A673 (cell line): Measurements from ENCODE around the gene ACE.

Experiments
- EZH2 ChIP-seq: fragments of 200-600 bp; sonication (generic); IDR thresholded peaks from 2 replicates; pipeline ENCODE4 v1.6.1; 2017; ENCODE audit warnings: borderline replicate concordance, low read depth, mild to moderate bottlenecking, mixed read lengths, antibody characterized with exemption, low read length; ENCODE audit not compliant: poor library complexity, severe bottlenecking
- TF ChIP-seq, protein P1 (sequence below): fragments of 300-800, 200-600 bp; sonication (generic); conservative IDR thresholded peaks from 2 replicates; pipeline ENCODE4 v1.5.1; 2017; ENCODE audit warnings: low read depth, mild to moderate bottlenecking, antibody characterized with exemption, low read length, moderate library complexity, mixed read lengths

DNA sequence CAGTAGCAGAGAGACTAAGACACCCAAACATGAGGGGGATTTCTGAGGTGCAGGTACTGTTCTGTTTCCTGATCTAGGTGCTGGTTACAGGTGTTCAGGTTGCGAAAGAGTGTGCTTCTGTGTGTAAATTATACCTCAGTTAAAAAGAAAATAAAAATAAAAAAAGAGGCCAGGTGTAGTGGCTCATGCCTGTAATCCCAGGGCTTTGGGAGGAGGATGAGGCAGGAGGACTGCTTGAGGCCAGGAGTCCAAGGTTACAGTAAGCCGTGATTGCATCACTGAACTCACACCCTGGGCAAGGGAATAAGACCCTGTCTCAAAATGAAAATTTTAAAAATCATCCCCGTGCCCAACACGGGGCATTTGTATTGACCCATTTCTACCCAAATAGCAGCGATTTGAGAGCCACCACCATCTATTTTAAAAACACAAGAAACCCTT is 70.2 kb downstream of the ACE start:
- TF ChIP-seq, protein P1, sequence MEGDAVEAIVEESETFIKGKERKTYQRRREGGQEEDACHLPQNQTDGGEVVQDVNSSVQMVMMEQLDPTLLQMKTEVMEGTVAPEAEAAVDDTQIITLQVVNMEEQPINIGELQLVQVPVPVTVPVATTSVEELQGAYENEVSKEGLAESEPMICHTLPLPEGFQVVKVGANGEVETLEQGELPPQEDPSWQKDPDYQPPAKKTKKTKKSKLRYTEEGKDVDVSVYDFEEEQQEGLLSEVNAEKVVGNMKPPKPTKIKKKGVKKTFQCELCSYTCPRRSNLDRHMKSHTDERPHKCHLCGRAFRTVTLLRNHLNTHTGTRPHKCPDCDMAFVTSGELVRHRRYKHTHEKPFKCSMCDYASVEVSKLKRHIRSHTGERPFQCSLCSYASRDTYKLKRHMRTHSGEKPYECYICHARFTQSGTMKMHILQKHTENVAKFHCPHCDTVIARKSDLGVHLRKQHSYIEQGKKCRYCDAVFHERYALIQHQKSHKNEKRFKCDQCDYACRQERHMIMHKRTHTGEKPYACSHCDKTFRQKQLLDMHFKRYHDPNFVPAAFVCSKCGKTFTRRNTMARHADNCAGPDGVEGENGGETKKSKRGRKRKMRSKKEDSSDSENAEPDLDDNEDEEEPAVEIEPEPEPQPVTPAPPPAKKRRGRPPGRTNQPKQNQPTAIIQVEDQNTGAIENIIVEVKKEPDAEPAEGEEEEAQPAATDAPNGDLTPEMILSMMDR, result no peak
- TF ChIP-seq EZH2, result no peak
